ENCODE data around the gene DUSP16.

DNA sequence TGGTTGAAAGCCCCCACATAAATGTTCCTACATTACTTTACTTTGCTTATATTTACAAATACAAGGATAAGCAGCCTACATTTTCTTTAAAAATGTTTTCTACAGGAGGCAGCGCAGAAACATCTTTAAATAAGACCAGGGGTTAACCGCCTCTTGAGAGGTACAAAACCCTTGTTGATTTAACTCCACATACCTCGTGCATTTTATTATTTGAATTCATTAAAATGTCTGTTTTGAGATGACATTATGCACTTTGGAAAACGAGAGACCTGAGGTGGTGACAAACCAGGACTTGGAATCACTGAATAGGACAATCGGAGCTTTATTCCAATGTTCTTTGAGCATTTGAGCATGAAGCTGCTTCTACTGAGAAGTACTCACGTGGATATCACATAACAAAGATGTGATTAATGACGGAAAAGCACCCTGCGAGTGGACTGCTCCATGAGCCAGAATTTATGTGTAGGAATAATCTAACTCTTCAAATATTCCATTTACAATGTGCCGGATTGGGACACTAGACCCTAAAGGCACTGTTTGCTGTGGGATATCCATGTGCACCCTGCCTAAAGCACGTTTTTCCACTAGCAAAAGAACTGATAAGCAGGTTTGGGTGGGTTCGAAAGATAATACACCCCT, 746 bp upstream of the DUSP16 start:
- TF ChIP-seq CTCF (IDR thresholded peaks at IDR 0.05; ENCODE audit: control extremely low read depth in 1 of 3, insufficient read depth in 1 of 3, low read depth in 1 of 3, low read length in 3 of 3), result no peak
- no peak for TF ChIP-seq KDM5A (IDR thresholded peaks at IDR 0.05; ENCODE audit: low read length)
- TF ChIP-seq POLR2A (IDR thresholded peaks at IDR 0.05; ENCODE audit: control extremely low read depth in 1 of 2, low read depth in 2 of 2, low read length in 2 of 2), result no peak
- no peak for TF ChIP-seq USF2 (IDR thresholded peaks at IDR 0.05; ENCODE audit: low read length)
- TF ChIP-seq E2F6 (IDR thresholded peaks at IDR 0.05), result no peak
